Nucleus accumbens (tissue), 56 donors: Measurements from ENCODE around the gene BPIFA3.
"Not testable (repeated sequence)": the region's sequence is repeated elsewhere in the genome, so short reads cannot be mapped to it uniquely, and the experiment has no call there.

Source experiments
- DNase-seq, 56 donors: peaks; one replicate each; lab custom pipeline; 2025; lab: John Stamatoyannopoulos, UW

The BPIFA3 gene

GRCh38 chr20:33217052-33217451 is at the start of gene BPIFA3:
BPIFA3 (plus strand) TSS chr20:33217352; CDS start chr20:33217537, 185 bp downstream.
- DNase-seq = no peak

GRCh38 chr20:33167859-33168258 is 49.3 kb upstream of the BPIFA3 start, which contains the start of gene BPIFA2:
BPIFA2 (plus strand) TSS chr20:33168159; CDS start chr20:33169146, 987 bp downstream.
- DNase-seq = no peak

GRCh38 chr20:33169176-33169794 is 47.9 kb upstream of the BPIFA3 start:
- no peak for DNase-seq

GRCh38 chr20:33172781-33173180 is 44.4 kb upstream of the BPIFA3 start:
- DNase-seq = no peak

- no peak for DNase-seq
Measured at GRCh38 chr20:33175123-33175522, 42.0 kb upstream of the BPIFA3 start.

GRCh38 chr20:33176101-33176500 is 41.1 kb upstream of the BPIFA3 start:
- DNase-seq = no peak

- no peak for DNase-seq
Measured at GRCh38 chr20:33177866-33178265, 39.3 kb upstream of the BPIFA3 start.

GRCh38 chr20:33178726-33179125 is 38.4 kb upstream of the BPIFA3 start:
- no peak for DNase-seq

GRCh38 chr20:33180169-33180568 is 37.0 kb upstream of the BPIFA3 start:
- DNase-seq = no peak

- DNase-seq = no peak
Measured at GRCh38 chr20:33181482-33182093, 35.6 kb upstream of the BPIFA3 start.

- no peak for DNase-seq
Measured at GRCh38 chr20:33183312-33183711, 33.8 kb upstream of the BPIFA3 start.

- not testable (repeated sequence) for DNase-seq
Measured at GRCh38 chr20:33185031-33185590, 32.0 kb upstream of the BPIFA3 start.

- no peak for DNase-seq
Measured at GRCh38 chr20:33187491-33187890, 29.7 kb upstream of the BPIFA3 start.

- DNase-seq = no peak
Measured at GRCh38 chr20:33188421-33188820, 28.7 kb upstream of the BPIFA3 start.

GRCh38 chr20:33191484-33191883 is 25.7 kb upstream of the BPIFA3 start:
- no peak for DNase-seq

- no peak for DNase-seq
Measured at GRCh38 chr20:33191955-33192354, 25.2 kb upstream of the BPIFA3 start.

- no peak for DNase-seq
Measured at GRCh38 chr20:33192912-33193501, 24.1 kb upstream of the BPIFA3 start.

GRCh38 chr20:33199026-33199425 is 18.1 kb upstream of the BPIFA3 start:
- no peak for DNase-seq

GRCh38 chr20:33202451-33202850 is 14.7 kb upstream of the BPIFA3 start:
- DNase-seq = no peak

- no peak for DNase-seq
Measured at GRCh38 chr20:33203444-33203843, 13.7 kb upstream of the BPIFA3 start.

- DNase-seq = peak in 38 of 56 donors; percentile 0 to 68 (median 14)
Measured at GRCh38 chr20:33209789-33210188, 7.4 kb upstream of the BPIFA3 start.

- no peak for DNase-seq
Measured at GRCh38 chr20:33210371-33210770, 6.8 kb upstream of the BPIFA3 start.
